IPS DF 6.9 (cell line): ENCODE results near the gene PRDM12.

Experiments used
- DNase-seq: peaks from one replicate; pipeline ENCODE4 v3.0.0-alpha.2; 2013; ENCODE audit warnings: low read depth, low spot score
- H3K27ac ChIP-seq: one replicate; pipeline ENCODE4 v1.5.1; 2013; ENCODE audit warnings: low read length, control low read depth
- H3K27me3 ChIP-seq: 2 replicates; pipeline ENCODE4 v1.6.1; 2013; ENCODE audit warnings: mild to moderate bottlenecking, low read length; ENCODE audit not compliant: control insufficient read depth, insufficient read depth
- H3K36me3 ChIP-seq: 2 replicates; pipeline ENCODE4 v1.6.1; 2013; ENCODE audit warnings: low read length; ENCODE audit not compliant: control insufficient read depth, insufficient read depth
- H3K4me1 ChIP-seq: 2 replicates; pipeline ENCODE4 v1.6.1; 2013; ENCODE audit warnings: low read length; ENCODE audit not compliant: control insufficient read depth, insufficient read depth
- H3K4me3 ChIP-seq: 2 replicates; pipeline ENCODE4 v1.5.1; 2013; ENCODE audit warnings: mild to moderate bottlenecking, low read length
- H3K9me3 ChIP-seq: 2 replicates; pipeline ENCODE4 v1.6.1; 2013; ENCODE audit warnings: low read length, inconsistent platforms; ENCODE audit not compliant: control insufficient read depth, insufficient read depth
- WGBS: extraction: QIAGEN DNeasy Blood & Tissue Kit; methylation state at CpG from one replicate; pipeline ENCODE4 v1.1.7; 2013; ENCODE audit warnings: mixed read lengths, missing lambda C conversion rate; ENCODE audit not compliant: insufficient read length, insufficient coverage; 5-methylcytosine and 5-hydroxymethylcytosine counted together

PRDM12 gene

GRCh38 chr9:130664251-130665028 is at the start of gene PRDM12:
TSS of gene PRDM12 (plus strand) at chr9:130664594. CDS start at chr9:130664654, 60 bp downstream.
- Histone ChIP-seq H3K36me3 (no peaks in the 10 kb centered on the region), H3K9me3 (no peaks in the 10 kb centered on the region), H3K4me3 (peak within 1 kb of the TSS; percentile 22; the same call in 1 of the 2 replicates), H3K4me1 (peaks cover 6% of the 10 kb centered on the region), H3K27me3 (peaks cover 90% of the 10 kb centered on the region), H3K27ac (no peak within 1 kb of the TSS)
- no peak for DNase-seq
- no CpG with 5 or more reads among the region's 76 CpGs for WGBS

DNA sequence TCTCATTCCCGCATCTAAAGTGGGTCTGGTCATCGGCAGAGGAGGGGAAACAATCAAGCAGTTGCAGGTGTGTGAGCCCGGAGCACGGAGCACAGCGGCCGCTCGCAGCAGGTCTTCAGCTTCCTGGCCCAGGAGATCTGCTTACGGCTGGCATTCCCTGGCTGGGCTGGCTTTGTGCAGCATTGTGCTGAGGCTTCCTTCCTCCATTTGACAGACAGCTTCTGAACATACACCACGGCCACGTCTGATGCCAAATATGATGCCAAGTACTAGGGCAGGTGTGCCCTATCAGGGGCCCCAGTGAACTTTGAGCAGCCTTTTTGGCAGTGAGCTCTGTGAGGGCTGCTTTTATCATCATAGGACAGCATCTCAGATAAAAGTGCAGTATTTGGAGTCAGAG is 47.9 kb upstream of the PRDM12 start:
- no CpG with 5 or more reads among the region's 10 CpGs for WGBS
- DNase-seq: no peak
- Histone ChIP-seq H3K9me3 (no peaks in the 10 kb centered on the region), H3K36me3 (peaks cover 38% of the 10 kb centered on the region), H3K27ac (no peak overlapping the region), H3K4me3 (no peak overlapping the region), H3K27me3 (no peaks in the 10 kb centered on the region), H3K4me1 (no peaks in the 10 kb centered on the region)

DNA sequence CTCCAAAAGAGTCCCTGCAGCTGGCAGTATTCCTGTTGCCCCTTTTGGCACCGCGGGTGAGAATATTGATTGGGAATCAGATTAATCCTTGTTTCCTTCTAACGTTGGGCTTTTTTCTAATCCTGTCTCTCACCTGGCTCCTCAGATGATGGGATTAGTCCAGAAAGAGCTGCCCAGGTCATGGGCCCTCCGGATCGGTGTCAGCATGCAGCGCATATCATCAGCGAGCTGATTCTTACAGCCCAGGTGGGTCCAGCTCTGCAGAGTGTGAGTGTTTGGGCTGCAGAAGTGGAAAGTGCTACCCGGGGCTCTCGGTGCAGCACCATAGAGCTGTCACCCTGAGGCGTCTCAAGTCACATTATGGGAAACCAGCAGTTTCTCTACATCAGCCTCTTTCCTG is 40.9 kb upstream of the PRDM12 start:
- Histone ChIP-seq H3K27ac (no peak overlapping the region), H3K9me3 (no peaks in the 10 kb centered on the region), H3K27me3 (no peaks in the 10 kb centered on the region), H3K4me1 (no peaks in the 10 kb centered on the region), H3K36me3 (peaks cover 37% of the 10 kb centered on the region), H3K4me3 (no peak overlapping the region)
- DNase-seq: no peak
- no CpG with 5 or more reads among the region's 10 CpGs for WGBS

DNA sequence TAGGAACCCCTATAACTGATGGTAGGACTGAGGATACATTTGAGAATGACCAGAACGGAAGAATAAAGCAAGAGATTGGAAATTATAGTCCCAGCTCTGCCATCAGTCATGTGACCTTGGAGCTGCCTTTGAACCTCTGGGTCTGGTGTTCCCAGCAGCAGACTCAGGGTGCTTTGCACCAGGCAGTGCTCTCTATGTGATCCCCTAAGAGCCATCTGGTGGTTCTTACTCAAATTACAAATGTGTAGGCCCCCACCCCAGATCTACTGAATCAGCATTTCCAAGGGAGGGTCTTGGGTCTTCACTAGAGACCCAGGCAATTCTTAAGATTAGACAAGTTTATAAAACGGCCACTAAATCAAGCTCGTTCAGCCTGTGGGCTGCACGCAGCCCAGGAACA is 40.2 kb upstream of the PRDM12 start:
- Histone ChIP-seq H3K27ac (no peak overlapping the region), H3K36me3 (peaks cover 35% of the 10 kb centered on the region)

GRCh38 chr9:130626249-130626996 is 38.0 kb upstream of the PRDM12 start:
- no CpG with 5 or more reads among the region's 21 CpGs for WGBS
- Histone ChIP-seq H3K27ac (no peak overlapping the region), H3K27me3 (no peaks in the 10 kb centered on the region), H3K36me3 (peaks cover 26% of the 10 kb centered on the region), H3K9me3 (no peaks in the 10 kb centered on the region), H3K4me1 (peaks cover 8% of the 10 kb centered on the region), H3K4me3 (no peak overlapping the region)
- no peak for DNase-seq

More for the DNA sequence above, 40.2 kb upstream of the PRDM12 start:
- Histone ChIP-seq H3K4me1 (no peaks in the 10 kb centered on the region), H3K27me3 (no peaks in the 10 kb centered on the region), H3K9me3 (no peaks in the 10 kb centered on the region), H3K4me3 (no peak overlapping the region)
- WGBS: no CpG with 5 or more reads among the region's 4 CpGs
- no peak for DNase-seq

DNA sequence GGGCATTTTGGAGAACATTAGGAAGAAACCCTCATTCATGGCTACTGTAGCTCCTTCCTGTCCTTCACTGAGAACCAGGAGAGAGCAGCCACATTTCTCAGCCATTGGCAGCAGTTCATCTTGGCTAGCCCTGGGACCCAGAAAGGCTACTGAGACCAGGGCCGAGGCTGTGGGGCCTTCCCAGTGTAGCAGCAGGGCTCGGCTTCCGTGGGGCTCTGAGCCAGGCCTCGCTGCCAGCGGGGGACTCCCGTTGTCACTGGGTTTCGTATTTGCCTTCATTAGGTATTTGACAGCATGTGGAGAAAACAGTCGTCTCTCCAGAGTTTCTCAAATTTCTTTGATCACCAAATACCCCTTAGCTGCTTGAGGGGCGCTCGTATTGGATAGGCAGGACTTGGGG is 37.3 kb upstream of the PRDM12 start:
- H3K4me3 ChIP-seq: no peak overlapping the region
- H3K27ac ChIP-seq: no peak overlapping the region
- H3K4me1 ChIP-seq: peaks cover 8% of the 10 kb centered on the region
- H3K9me3 ChIP-seq: no peaks in the 10 kb centered on the region
- WGBS: no CpG with 5 or more reads among the region's 10 CpGs
- H3K36me3 ChIP-seq: peaks cover 31% of the 10 kb centered on the region
- no peaks in the 10 kb centered on the region for H3K27me3 ChIP-seq
- no peak for DNase-seq

GRCh38 chr9:130627896-130628792 is 36.2 kb upstream of the PRDM12 start:
- H3K4me3 ChIP-seq: no peak overlapping the region
- WGBS: no CpG with 5 or more reads among the region's 23 CpGs
- peaks cover 8% of the 10 kb centered on the region for H3K4me1 ChIP-seq
- peaks cover 32% of the 10 kb centered on the region for H3K36me3 ChIP-seq
- no peak for DNase-seq
- no peak overlapping the region for H3K27ac ChIP-seq
- H3K9me3 ChIP-seq: no peaks in the 10 kb centered on the region
- H3K27me3 ChIP-seq: no peaks in the 10 kb centered on the region

- DNase-seq: no peak
- Histone ChIP-seq H3K27me3 (no peaks in the 10 kb centered on the region), H3K27ac (no peak overlapping the region), H3K9me3 (no peaks in the 10 kb centered on the region), H3K4me1 (peaks cover 8% of the 10 kb centered on the region), H3K4me3 (no peak overlapping the region), H3K36me3 (peaks cover 36% of the 10 kb centered on the region)
- no CpG with 5 or more reads among the region's 13 CpGs for WGBS
Observed at GRCh38 chr9:130629443-130630070, 34.8 kb upstream of the PRDM12 start.

- H3K27ac ChIP-seq: no peak overlapping the region
- H3K4me3 ChIP-seq: no peak overlapping the region
- no peaks in the 10 kb centered on the region for H3K9me3 ChIP-seq
- no peak for DNase-seq
- H3K36me3 ChIP-seq: peaks cover 37% of the 10 kb centered on the region
- H3K4me1 ChIP-seq: peaks cover 8% of the 10 kb centered on the region
- H3K27me3 ChIP-seq: no peaks in the 10 kb centered on the region
- WGBS: no CpG with 5 or more reads among the region's 4 CpGs
Observed at GRCh38 chr9:130630071-130630450, 34.3 kb upstream of the PRDM12 start.
